NB4 (cell line): ENCODE data around the gene ADAMTS13.

Experiments
- DNase-seq: peaks from one replicate; pipeline ENCODE4 v3.0.0; 2010; ENCODE audit warnings: low read depth
- H3K4me3 ChIP-seq: one replicate; pipeline ENCODE4 v1.5.1; 2011; ENCODE audit warnings: mild to moderate bottlenecking, low read depth, low read length, moderate library complexity
- CTCF ChIP-seq: IDR thresholded peaks from one replicate; pipeline ENCODE4 v1.5.1; 2012; ENCODE audit warnings: low read depth, low read length
- MAX ChIP-seq: IDR thresholded peaks from 2 replicates; pipeline ENCODE4 v1.6.1; 2011; ENCODE audit warnings: low read depth, low read length
- MYC ChIP-seq: IDR thresholded peaks from 2 replicates; pipeline ENCODE4 v1.6.1; 2011; ENCODE audit warnings: low read depth, low read length
- POLR2A ChIP-seq: IDR thresholded peaks from 2 replicates; pipeline ENCODE4 v1.6.1; 2011; ENCODE audit warnings: mild to moderate bottlenecking; ENCODE audit not compliant: insufficient read length; ENCODE audit errors: extremely low read depth

Gene ADAMTS13

GRCh38 chr9:133385452-133385851 lies 36.7 kb upstream of the ADAMTS13 start:
- no peak for DNase-seq
- TF ChIP-seq CTCF = no peak
- TF ChIP-seq MAX = no peak
- no peak for TF ChIP-seq POLR2A
- no peak for TF ChIP-seq MYC
- H3K4me3 ChIP-seq = no peak overlapping the region

- DNase-seq = no peak
- TF ChIP-seq MAX = no peak
- no peak for TF ChIP-seq CTCF
- TF ChIP-seq MYC = no peak
- TF ChIP-seq POLR2A = no peak
- H3K4me3 ChIP-seq = no peak overlapping the region
These were observed 35.8 kb upstream of the ADAMTS13 start for GRCh38 chr9:133386338-133386737.

- no peak overlapping the region for H3K4me3 ChIP-seq
- TF ChIP-seq CTCF (no peak), MYC (no peak), POLR2A (no peak), MAX (no peak)
- DNase-seq = no peak
These were observed 34.5 kb upstream of the ADAMTS13 start for GRCh38 chr9:133387680-133388079.

- TF ChIP-seq MYC (no peak), MAX (no peak), CTCF (no peak), POLR2A (no peak)
- no peak for DNase-seq
- no peak overlapping the region for H3K4me3 ChIP-seq
These were observed 33.1 kb upstream of the ADAMTS13 start for GRCh38 chr9:133389025-133389557.

GRCh38 chr9:133389562-133389961 lies 32.6 kb upstream of the ADAMTS13 start:
- H3K4me3 ChIP-seq = no peak overlapping the region
- no peak for DNase-seq
- TF ChIP-seq POLR2A (no peak), CTCF (no peak), MAX (no peak), MYC (no peak)
